HepG2 (cell line): ENCODE data around the gene ATG4B.

Experiments used
- CTCF ChIP-seq: sonication (generic); formaldehyde crosslinking; IDR thresholded peaks from 2 replicates; pipeline ENCODE4 v1.5.0; 2020; ENCODE audit warnings: mild to moderate bottlenecking, missing genetic modification reagents, moderate library complexity
- ELK4 ChIP-seq: sonication (generic); formaldehyde crosslinking; IDR thresholded peaks from 2 replicates; pipeline ENCODE4 v1.9.0; 2021; ENCODE audit warnings: missing genetic modification reagents, borderline replicate concordance
- NR2F6 ChIP-seq, 2 experiments: IDR thresholded peaks; 2 replicates each; pipeline ENCODE4 v1.6.1; 2016; ENCODE audit warnings: antibody characterized with exemption in 1 of 2, mild to moderate bottlenecking in 1 of 2
- POLR2A ChIP-seq, 2 experiments: IDR thresholded peaks; 2 replicates each; pipeline ENCODE4 v1.6.1; 2011; ENCODE audit warnings: low read depth in 2 of 2, low read length in 2 of 2, mild to moderate bottlenecking in 1 of 2, moderate library complexity in 1 of 2; ENCODE audit not compliant: insufficient read depth in 1 of 2
- SALL2 ChIP-seq: sonication (generic); formaldehyde crosslinking; IDR thresholded peaks from 2 replicates; pipeline ENCODE4 v1.8.1; 2023; ENCODE audit warnings: mild to moderate bottlenecking, missing genetic modification reagents, inconsistent platforms
- SUZ12 ChIP-seq: fragments of 150-350 bp; IDR thresholded peaks from 2 replicates; pipeline ENCODE4 v1.6.1; 2014; ENCODE audit warnings: low read depth, low read length

DNA sequence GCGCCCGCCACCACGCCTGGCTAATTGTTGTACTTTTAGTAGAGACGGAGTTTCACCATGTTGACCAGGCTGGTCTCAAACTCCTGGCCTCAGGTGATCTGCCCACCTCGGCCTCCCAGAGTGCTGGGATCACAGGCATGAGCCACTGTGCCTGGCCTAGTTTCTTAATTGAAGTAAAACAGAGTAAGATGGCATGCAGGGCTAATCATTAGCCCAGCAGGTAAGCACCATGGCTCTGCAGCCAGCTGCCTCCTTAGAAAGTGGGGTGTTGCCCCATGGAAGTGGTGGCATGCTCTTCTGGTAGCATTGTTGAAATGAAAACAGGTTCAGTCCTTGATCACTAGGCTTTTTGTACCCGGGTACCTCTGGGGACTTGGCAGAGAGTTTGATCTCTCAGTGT lies 12.4 kb downstream of the ATG4B start:
- TF ChIP-seq SUZ12 (no peak), POLR2A (IDR thresholded peaks at IDR 0.05; ENCODE audit: insufficient read depth in 1 of 2, low read depth in 2 of 2, low read length in 2 of 2) (no peak), SALL2 (CRISPR knock-in tag) (no peak), NR2F6 (IDR thresholded peaks at IDR 0.05) (no peak), NR2F6 (CRISPR knock-in tag; IDR thresholded peaks at IDR 0.05) (no peak), CTCF (CRISPR knock-in tag) (no peak), ELK4 (no peak)
